Left ventricle myocardium superior (tissue), 1 donor: ENCODE results near the gene CEMIP2. TPM values are rescaled to one million over a fixed set of nuclear protein-coding genes. Genes with fewer than 3 reads are reported as not detected.
"Not testable (repeated sequence)": the region's sequence is repeated elsewhere in the genome, so short reads cannot be mapped to it uniquely, and the experiment has no call there.

ENCODE experiments used
- ATAC-seq: fragments of 200-7000 bp; cut with Tn5 transposase; one replicate; pipeline ENCODE4 v1.9.1; 2020; ENCODE audit warnings: mild to moderate bottlenecking, moderate library complexity
- DNase-seq: peaks from one replicate; pipeline ENCODE4 v3.0.0-alpha.2; 2020
- intact Hi-C: fragments of 100-400 bp; cut with micrococcal nuclease; formaldehyde crosslinking; loops from one replicate; pipeline ENCODE4 v1.11.0; 2022
- total RNA-seq: library from RNA; stranded (reverse); fragmentation: NEBNext Ultra II Directional; extraction: Animal tissue kit (Norgen Biotek cat#: 25700); gene quantifications from one replicate; pipeline ENCODE4 v1.2.1, GENCODE V29; 2021
- donor health status: DM: no; HTN: yes; CAD: no; lungs with severe emphysema.

Gene CEMIP2
- total RNA-seq, 1 donor from 2014 or later, result 8.7 TPM

- ATAC-seq (no peak), DNase-seq (no peak)
- intact Hi-C loops, result no loop called here
Measured at GRCh38 chr9:71669284-71669995, 98.9 kb downstream of the CEMIP2 start.

- intact Hi-C loops, result no loop called here
- ATAC-seq (no peak), DNase-seq (no peak)
Measured at GRCh38 chr9:71668717-71669116, 99.6 kb downstream of the CEMIP2 start.

GRCh38 chr9:71665247-71665646 is 103.1 kb downstream of the CEMIP2 start:
- DNase-seq (no peak), ATAC-seq (no peak)

DNA sequence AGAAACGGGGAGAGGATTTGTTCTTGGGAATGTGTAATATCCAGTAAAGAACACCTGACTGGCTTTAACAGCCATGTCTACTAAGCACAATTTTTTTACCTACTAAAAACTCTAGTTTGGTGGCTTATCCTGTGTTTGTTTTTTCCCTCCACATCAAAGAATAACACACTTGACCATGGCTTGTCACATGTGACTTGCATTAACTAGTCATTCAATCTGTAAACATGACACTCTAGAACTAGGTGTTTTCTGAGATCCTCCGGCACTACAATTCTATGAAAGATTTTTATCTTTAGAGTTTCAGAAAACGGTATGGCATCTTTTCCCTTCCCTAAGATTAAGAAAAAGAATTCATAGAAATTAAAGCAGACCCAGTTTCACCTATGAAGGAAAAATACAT is 103.7 kb downstream of the CEMIP2 start:
- DNase-seq (no peak), ATAC-seq (no peak)
- intact Hi-C loops, result no loop called here

More at GRCh38 chr9:71665247-71665646, 103.1 kb downstream of the CEMIP2 start:
- intact Hi-C loops, result no loop called here

DNA sequence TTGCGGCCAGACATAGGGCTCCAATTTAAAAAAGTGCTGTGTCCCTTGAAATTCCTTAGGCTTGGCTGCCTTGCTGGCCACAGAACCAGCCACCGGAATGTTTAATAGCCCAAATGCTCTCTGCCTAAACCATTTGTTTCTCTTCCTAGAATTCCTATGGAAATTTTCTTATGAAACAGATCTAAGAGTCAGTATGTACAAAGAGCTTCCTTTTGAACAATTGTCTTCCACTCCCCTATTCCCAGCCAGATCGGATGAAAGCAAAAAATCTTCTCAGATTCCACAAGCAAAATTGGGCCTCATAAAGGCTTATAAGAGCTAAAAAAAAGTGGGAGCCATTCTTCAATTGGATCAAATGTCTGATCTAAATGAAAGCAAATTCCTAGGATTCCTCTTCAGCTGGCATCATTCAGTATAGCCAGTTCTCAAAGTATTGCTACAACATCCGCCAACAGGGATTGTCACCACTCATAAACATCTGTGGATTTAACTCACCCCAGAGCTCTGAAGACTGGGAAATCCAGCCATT is 104.3 kb downstream of the CEMIP2 start:
- no peak for DNase-seq
- intact Hi-C loops, result no loop called here

DNA sequence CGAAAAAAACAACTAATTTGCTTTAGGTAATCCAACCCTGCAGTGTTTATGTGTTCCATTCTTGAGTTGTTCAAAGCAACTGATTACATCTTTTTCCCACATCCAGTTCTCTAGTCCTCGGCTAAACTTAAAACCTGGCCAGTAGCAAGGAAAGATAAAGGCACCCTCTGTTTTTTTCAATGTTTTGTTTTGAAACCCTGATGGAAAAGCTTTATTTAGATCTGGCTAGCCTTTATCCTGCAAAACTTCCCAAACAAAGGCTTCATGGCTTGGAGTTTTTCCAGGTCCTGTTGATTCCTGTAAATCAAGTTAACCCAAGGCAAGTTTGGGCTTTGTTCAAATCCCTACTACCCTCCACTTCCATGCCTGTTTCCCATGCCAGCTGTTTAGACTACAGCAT is 105.1 kb downstream of the CEMIP2 start:
- intact Hi-C loops, result no loop called here
- DNase-seq (no peak), ATAC-seq (peak; percentile 35)

More for the DNA sequence above, 104.3 kb downstream of the CEMIP2 start:
- no peak for ATAC-seq

GRCh38 chr9:71662082-71662481 is 106.2 kb downstream of the CEMIP2 start:
- DNase-seq (no peak), ATAC-seq (no peak)
- intact Hi-C loops, result no loop called here

- intact Hi-C loops, DNase-seq, ATAC-seq: not testable (repeated sequence)
Measured at GRCh38 chr9:71657276-71657675, 111.0 kb downstream of the CEMIP2 start.

DNA sequence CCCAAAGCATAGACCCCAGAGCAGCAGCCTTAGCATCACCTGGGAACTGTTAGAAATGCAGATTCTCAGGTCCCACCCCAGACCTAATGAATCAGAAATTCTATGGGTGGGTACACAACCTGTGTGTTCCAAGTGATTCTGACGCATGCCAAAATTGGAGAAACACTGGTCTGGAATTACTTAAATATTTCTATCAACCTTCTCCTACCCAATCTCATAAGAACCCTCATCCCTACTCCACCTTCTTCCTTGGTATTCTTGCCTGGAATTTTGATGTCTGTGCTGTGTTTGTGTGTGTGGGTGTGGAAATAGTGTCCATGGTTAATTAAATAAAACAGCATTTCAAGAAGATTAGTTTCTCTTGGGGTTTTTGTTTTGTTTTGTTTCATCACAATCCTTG is 111.8 kb downstream of the CEMIP2 start:
- DNase-seq (no peak), ATAC-seq (no peak)
- intact Hi-C loops, result no loop called here

- no peak for DNase-seq
- intact Hi-C loops, result no loop called here
- no peak for ATAC-seq
Measured at GRCh38 chr9:71655778-71656177, 112.5 kb downstream of the CEMIP2 start.

DNA sequence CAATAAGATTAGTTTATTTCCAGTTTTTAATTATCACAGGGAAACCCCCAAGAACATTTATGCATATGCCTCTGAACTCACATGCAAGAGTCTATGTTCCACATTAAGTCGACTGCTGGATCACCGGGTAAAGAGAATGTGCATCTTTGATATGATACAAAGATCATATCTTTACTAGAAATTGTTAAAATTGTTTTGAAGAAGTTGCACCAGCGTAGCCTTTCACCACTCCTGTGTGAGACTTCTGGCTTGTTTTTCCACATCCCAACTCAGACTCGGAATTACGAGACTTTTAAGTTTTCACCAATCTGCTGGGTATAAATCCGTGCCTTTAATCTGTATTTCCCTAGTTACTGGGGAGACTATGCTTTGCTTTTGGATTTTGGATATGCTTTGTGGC is 113.2 kb downstream of the CEMIP2 start:
- intact Hi-C loops, result no loop called here
- no peak for ATAC-seq

DNA sequence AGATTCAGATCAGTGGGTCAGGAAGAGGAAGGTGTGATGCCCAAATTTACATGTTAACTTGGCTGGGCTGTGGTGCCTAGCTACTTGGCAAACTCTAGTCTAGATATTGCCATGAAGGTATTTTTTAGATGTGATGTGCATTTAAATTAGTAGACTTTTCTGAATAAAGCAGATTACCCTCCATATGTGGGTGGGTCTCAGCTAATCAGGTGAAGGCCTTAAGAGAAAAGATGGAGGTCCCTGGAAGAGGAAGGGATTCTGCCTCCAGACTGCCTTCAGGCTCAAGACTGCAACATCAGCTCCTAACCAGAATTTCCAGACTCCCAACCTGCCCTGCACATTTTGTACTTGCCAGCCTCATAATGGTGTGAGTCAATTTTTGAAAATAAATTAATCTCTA is 115.8 kb downstream of the CEMIP2 start:
- DNase-seq (no peak), ATAC-seq (no peak)
- intact Hi-C loops, result no loop called here

More for the DNA sequence above, 113.2 kb downstream of the CEMIP2 start:
- no peak for DNase-seq

DNA sequence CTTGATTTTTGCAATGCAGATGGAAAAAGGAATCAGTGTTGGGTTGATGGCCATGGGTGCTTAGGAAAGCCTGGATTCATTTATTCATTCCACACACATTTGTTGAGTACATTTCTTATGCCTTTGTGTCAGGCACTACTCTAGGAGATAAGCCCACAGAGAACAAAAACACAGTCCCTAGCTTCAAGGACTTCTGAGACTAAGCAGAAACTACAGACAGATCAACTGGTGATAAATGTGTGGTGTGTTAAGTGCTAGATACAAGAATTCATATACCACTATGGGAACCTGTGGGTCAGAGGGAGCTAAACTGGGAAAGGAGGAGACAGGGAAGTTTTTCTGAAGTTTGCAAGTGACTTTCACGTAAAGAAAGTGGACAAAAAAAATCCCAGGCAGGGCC is 119.9 kb downstream of the CEMIP2 start:
- intact Hi-C loops, result no loop called here
- ATAC-seq (no peak), DNase-seq (no peak)

DNA sequence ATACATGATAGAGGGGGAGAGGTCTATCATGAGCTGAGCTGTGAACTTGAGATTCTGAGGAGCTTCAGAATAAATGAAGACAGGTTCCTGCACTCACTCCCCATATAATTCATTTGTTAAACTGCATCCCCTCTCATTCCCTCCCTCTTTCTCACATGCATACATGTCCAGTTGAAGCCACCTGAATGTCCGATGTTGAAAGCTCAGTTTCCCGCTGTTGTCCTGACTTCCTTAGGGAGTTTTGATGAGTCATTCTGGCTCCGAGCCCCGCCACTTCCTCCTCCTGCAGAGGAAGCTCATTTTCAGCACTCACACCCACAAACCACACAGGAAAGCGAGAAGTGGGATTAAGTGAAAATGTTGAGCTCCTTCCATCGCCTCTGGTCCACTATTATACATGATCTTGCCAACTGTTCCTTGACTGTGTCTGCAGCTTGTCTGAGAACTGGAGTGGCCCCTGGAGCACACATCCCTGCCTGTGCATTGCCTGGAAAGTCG is 121.2 kb downstream of the CEMIP2 start:
- DNase-seq (peak; percentile 81), ATAC-seq (peak; percentile 85)
- intact Hi-C loops, result no loop called here

- intact Hi-C loops, result no loop called here
- DNase-seq (no peak), ATAC-seq (no peak)
Measured at GRCh38 chr9:71646131-71646530, 122.2 kb downstream of the CEMIP2 start.

DNA sequence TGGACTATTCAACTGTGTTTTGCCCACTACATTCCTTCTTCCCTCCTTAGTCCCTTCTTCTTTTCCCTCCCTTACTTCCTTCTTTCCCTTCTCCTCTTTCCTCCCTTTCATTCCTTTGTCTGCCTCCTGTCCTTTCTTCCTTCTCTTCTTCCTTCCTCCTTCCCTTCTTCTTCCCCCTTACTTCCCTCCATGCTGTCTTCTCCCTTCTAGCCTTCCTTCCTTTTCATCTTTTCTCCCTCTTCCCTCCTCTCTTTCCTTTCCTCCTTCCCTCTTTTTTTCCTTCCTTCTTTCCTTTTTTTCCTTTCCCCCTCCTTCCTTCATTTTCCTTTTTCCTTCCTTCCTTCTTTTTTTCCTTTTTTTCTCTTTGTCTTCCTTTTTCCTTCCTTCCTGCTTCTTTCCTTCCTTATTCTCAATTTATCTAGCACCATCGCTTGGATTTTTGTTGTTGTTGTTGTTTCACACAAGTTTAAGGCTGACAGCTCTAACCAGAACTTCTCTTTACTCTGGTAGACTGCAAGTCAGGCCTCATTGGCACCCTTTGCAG is 123.4 kb downstream of the CEMIP2 start:
- intact Hi-C loops, result no loop called here
- ATAC-seq, result no peak
- DNase-seq, result no peak

GRCh38 chr9:71643330-71643729 is 125.0 kb downstream of the CEMIP2 start:
- no peak for DNase-seq
- intact Hi-C loops, result no loop called here
- no peak for ATAC-seq

DNA sequence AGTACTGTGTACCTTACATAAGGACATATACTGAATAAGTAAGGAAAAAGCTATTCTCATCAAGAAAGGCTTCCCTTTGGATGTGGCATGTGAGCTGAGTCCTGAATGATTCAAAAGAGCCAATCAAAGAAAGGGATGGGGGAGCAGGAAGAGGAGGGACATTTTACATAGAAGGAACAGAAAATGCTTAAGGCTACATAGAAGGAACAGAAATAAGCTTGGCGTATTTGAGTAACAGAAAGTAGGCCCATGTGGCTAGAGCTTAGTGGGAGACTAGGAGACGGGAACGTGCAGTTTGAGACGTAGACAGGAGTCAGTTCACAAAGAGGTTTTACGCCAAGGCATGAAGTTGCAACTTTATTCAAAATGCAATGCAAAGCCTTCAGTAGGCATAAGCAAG is 126.3 kb downstream of the CEMIP2 start:
- DNase-seq (no peak), ATAC-seq (peak; percentile 46)
- intact Hi-C loops, result no loop called here

DNA sequence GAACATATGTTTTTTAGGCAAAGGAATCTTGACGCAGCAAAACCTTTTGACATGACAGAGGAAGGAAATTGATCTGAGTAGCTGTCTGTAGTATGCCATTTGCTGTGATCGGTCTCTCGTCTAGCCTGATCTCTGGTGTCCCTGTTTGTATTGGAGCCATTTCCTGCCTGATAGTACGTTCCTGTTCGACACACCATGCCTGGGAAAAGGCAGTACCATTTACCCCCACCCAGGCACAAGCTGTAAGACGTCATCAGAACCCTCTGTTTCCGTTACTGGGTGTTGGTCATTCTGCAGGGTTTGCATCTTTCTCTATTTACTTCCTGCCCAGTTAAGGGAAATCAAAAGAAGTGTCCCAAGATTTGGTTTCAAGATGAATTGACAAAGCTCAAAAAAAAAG is 129.7 kb downstream of the CEMIP2 start:
- intact Hi-C loops, result no loop called here

GRCh38 chr9:71637926-71638325 is 130.4 kb downstream of the CEMIP2 start:
- ATAC-seq (peak; percentile 18), DNase-seq (no peak)
- intact Hi-C loops, result no loop called here

More for the DNA sequence above, 129.7 kb downstream of the CEMIP2 start:
- peak; percentile 92 for ATAC-seq
- no peak for DNase-seq

GRCh38 chr9:71637375-71637774 is 130.9 kb downstream of the CEMIP2 start:
- intact Hi-C loops, result no loop called here
- no peak for ATAC-seq
- no peak for DNase-seq
